H9 (cell line): Measurements from ENCODE around the gene GTPBP4. TPM values are rescaled to one million over a fixed set of nuclear protein-coding genes. Genes with fewer than 3 reads are reported as not detected.

Source experiments
- DNase-seq: peaks from one replicate; pipeline ENCODE4 v3.0.0-alpha.2; 2017
- H2AFZ ChIP-seq: one replicate; pipeline ENCODE4 v1.6.1; 2013; ENCODE audit warnings: mild to moderate bottlenecking, low read length, control low read depth, moderate library complexity
- H2AK5ac ChIP-seq: 2 replicates; pipeline ENCODE4 v1.6.1; 2013; ENCODE audit warnings: low read length, control low read depth, mixed read lengths; ENCODE audit not compliant: insufficient read length
- H2BK120ac ChIP-seq: one replicate; pipeline ENCODE4 v1.6.1; 2013; ENCODE audit warnings: low read depth, mild to moderate bottlenecking, low read length, control low read depth, inconsistent platforms; ENCODE audit not compliant: poor library complexity, severe bottlenecking
- H2BK12ac ChIP-seq: 2 replicates; pipeline ENCODE4 v1.6.1; 2013; ENCODE audit warnings: low read length, control low read depth, mixed read lengths, low read depth; ENCODE audit not compliant: insufficient read length
- H2BK15ac ChIP-seq: 2 replicates; pipeline ENCODE4 v1.6.1; 2013; ENCODE audit warnings: low read depth, low read length, control low read depth
- H2BK20ac ChIP-seq: one replicate; pipeline ENCODE4 v1.6.1; 2013; ENCODE audit warnings: low read depth, mild to moderate bottlenecking, low read length, control low read depth, inconsistent platforms; ENCODE audit not compliant: poor library complexity, severe bottlenecking
- H2BK5ac ChIP-seq: 2 replicates; pipeline ENCODE4 v1.6.1; 2013; ENCODE audit warnings: low read length, control low read depth, mixed read lengths; ENCODE audit not compliant: insufficient read length
- H3K14ac ChIP-seq: 2 replicates; pipeline ENCODE4 v1.6.1; 2013; ENCODE audit warnings: low read length, control low read depth; ENCODE audit not compliant: insufficient read depth
- H3K18ac ChIP-seq: 2 replicates; pipeline ENCODE4 v1.6.1; 2013; ENCODE audit warnings: low read depth, mild to moderate bottlenecking, mixed read lengths, low read length, control low read depth; ENCODE audit not compliant: insufficient read length
- H3K23ac ChIP-seq: 2 replicates; pipeline ENCODE4 v1.6.1; 2013; ENCODE audit warnings: low read length, control low read depth, mixed read lengths, low read depth; ENCODE audit not compliant: insufficient read length
- H3K23me2 ChIP-seq: 2 replicates; pipeline ENCODE4 v1.6.1; 2013; ENCODE audit warnings: low read depth, mild to moderate bottlenecking, mixed read lengths, low read length, control low read depth; ENCODE audit not compliant: insufficient read length, poor library complexity, severe bottlenecking
- H3K27ac ChIP-seq: 2 replicates; pipeline ENCODE4 v1.5.1; 2013; ENCODE audit warnings: low read length, control low read depth, mixed read lengths, low read depth; ENCODE audit not compliant: insufficient read length
- H3K27me3 ChIP-seq: 2 replicates; pipeline ENCODE4 v1.6.1; 2013; ENCODE audit warnings: low read length, control low read depth, inconsistent platforms; ENCODE audit not compliant: insufficient read depth
- H3K4ac ChIP-seq: 2 replicates; pipeline ENCODE4 v1.6.1; 2013; ENCODE audit warnings: low read depth, mild to moderate bottlenecking, control low read depth, inconsistent platforms, low read length, moderate library complexity
- H3K4me1 ChIP-seq: 2 replicates; pipeline ENCODE4 v1.6.1; 2013; ENCODE audit warnings: low read length, control low read depth, inconsistent platforms; ENCODE audit not compliant: insufficient read depth
- H3K4me2 ChIP-seq: 2 replicates; pipeline ENCODE4 v1.6.1; 2013; ENCODE audit warnings: low read length, control low read depth, mixed read lengths; ENCODE audit not compliant: insufficient read length, insufficient read depth
- H3K56ac ChIP-seq: 2 replicates; pipeline ENCODE4 v1.6.1; 2013; ENCODE audit warnings: low read depth, mild to moderate bottlenecking, mixed read lengths, low read length, control low read depth; ENCODE audit not compliant: insufficient read length
- H3K79me1 ChIP-seq: 2 replicates; pipeline ENCODE4 v1.6.1; 2013; ENCODE audit warnings: low read depth, mild to moderate bottlenecking, moderate library complexity, low read length, control low read depth, inconsistent platforms; ENCODE audit not compliant: insufficient read depth, poor library complexity, severe bottlenecking
- H3K79me2 ChIP-seq: 2 replicates; pipeline ENCODE4 v1.6.1; 2013; ENCODE audit warnings: low read length, control low read depth, inconsistent platforms; ENCODE audit not compliant: insufficient read depth
- H3K9ac ChIP-seq: 2 replicates; pipeline ENCODE4 v1.6.1; 2013; ENCODE audit warnings: low read length, control low read depth, mixed read lengths; ENCODE audit not compliant: insufficient read length; ENCODE audit errors: extremely low read depth
- H3K9me3 ChIP-seq: one replicate; pipeline ENCODE4 v1.6.1; 2013; ENCODE audit warnings: low read depth, low read length, inconsistent platforms; ENCODE audit not compliant: control insufficient read depth
- H3T11ph ChIP-seq: one replicate; pipeline ENCODE4 v1.6.1; 2013; ENCODE audit warnings: mild to moderate bottlenecking, low read length, control low read depth, inconsistent platforms
- H4K20me1 ChIP-seq: one replicate; pipeline ENCODE4 v1.6.1; 2013; ENCODE audit not compliant: control insufficient read depth, insufficient read length, insufficient read depth
- H4K5ac ChIP-seq: 2 replicates; pipeline ENCODE4 v1.6.1; 2013; ENCODE audit warnings: low read depth, mild to moderate bottlenecking, mixed read lengths, low read length, control low read depth; ENCODE audit not compliant: insufficient read length
- H4K8ac ChIP-seq: replicated peaks from 2 replicates; pipeline ENCODE4 v1.6.1; 2013; ENCODE audit warnings: low read length, control low read depth, mixed read lengths, low read depth; ENCODE audit not compliant: insufficient read length
- H4K91ac ChIP-seq: 2 replicates; pipeline ENCODE4 v1.6.1; 2013; ENCODE audit warnings: low read depth, mild to moderate bottlenecking, moderate library complexity, mixed read lengths, low read length, control low read depth; ENCODE audit not compliant: insufficient read length
- H3K27ac Mint-ChIP-seq, 3 experiments: 2 replicates in 2 of 3; 3 replicates in 1 of 3; pipeline ENCODE4 v1.8.0; 2020 to 2021; ENCODE audit warnings: mixed read lengths in 3 of 3, mild to moderate bottlenecking in 1 of 3, moderate library complexity in 1 of 3
- H3K27me3 Mint-ChIP-seq: 2 replicates; pipeline ENCODE4 v1.8.0; 2021; ENCODE audit warnings: low read depth, mild to moderate bottlenecking, moderate library complexity, mixed read lengths
- H3K36me3 Mint-ChIP-seq, 3 experiments: 2 replicates in 2 of 3; 3 replicates in 1 of 3; pipeline ENCODE4 v1.8.0; 2020 to 2021; ENCODE audit warnings: low read depth in 3 of 3, mixed read lengths in 3 of 3; ENCODE audit not compliant: insufficient read depth in 1 of 3
- H3K4me1 Mint-ChIP-seq, 2 experiments: 2 replicates each; pipeline ENCODE4 v1.8.0; 2020; ENCODE audit warnings: mixed read lengths in 2 of 2
- H3K4me3 Mint-ChIP-seq, 2 experiments: 2 replicates in 1 of 2; 3 replicates in 1 of 2; pipeline ENCODE4 v1.8.0; 2020 to 2021; ENCODE audit warnings: mild to moderate bottlenecking in 2 of 2, mixed read lengths in 2 of 2, moderate library complexity in 1 of 2
- H3K9me3 Mint-ChIP-seq, 2 experiments: 2 replicates in 1 of 2; 3 replicates in 1 of 2; pipeline ENCODE4 v1.8.0; 2020; ENCODE audit warnings: mild to moderate bottlenecking in 2 of 2, mixed read lengths in 2 of 2, moderate library complexity in 1 of 2
- CTCF ChIP-seq: fragments of 200-600 bp; sonication (generic); conservative IDR thresholded peaks from 3 replicates; pipeline ENCODE4 v1.8.0; 2021; ENCODE audit warnings: antibody characterized with exemption, mild to moderate bottlenecking
- WGBS: extraction: QIAGEN DNeasy Blood & Tissue Kit; methylation state at CpG from one replicate; pipeline ENCODE4 v1.1.7; 2013; ENCODE audit warnings: missing lambda C conversion rate, low lambda C conversion rate, mixed read lengths; ENCODE audit not compliant: insufficient read length; ENCODE audit errors: extremely low coverage; 5-methylcytosine and 5-hydroxymethylcytosine counted together
- total RNA-seq: library from RNA; stranded (reverse); gene quantifications from 2 replicates; pipeline ENCODE4 v1.2.1, GENCODE V29; 2021

The GTPBP4 gene
- total RNA-seq, 1 experiment from 2014 or later, result 134 TPM

GRCh38 chr10:1056326-1057105 lies 68.3 kb downstream of the GTPBP4 start, which contains the start of gene WDR37:
Gene WDR37, plus strand, starts transcription at chr10:1056385. Its CDS starts 15,771 bp downstream, at chr10:1072156.
- no peak within 1 kb of the TSS for H2BK12ac ChIP-seq
- peak; percentile 90 for DNase-seq
- H4K20me1 ChIP-seq, result no peaks in the 10 kb centered on the region
- Mint-ChIP-seq H3K36me3 (peaks cover 9 to 34% (median 30%) of the 10 kb centered on the region in 3 experiments), H3K27ac (peak within 1 kb of the TSS; percentile 93 to 98 (median 96)), H3K27me3 (no peaks in the 10 kb centered on the region), H3K4me3 (peak within 1 kb of the TSS; percentile 97 to 99), H3K4me1 (peaks cover 25% of the 10 kb centered on the region in 2 experiments), H3K9me3 (no peaks in the 10 kb centered on the region; a peak in 1 of 5 replicates)
- H3K27ac ChIP-seq, result peak within 1 kb of the TSS; percentile 29
- no peaks in the 10 kb centered on the region for H3K4me1 ChIP-seq
- H4K5ac ChIP-seq, result no peak within 1 kb of the TSS
- H3K79me1 ChIP-seq, result peaks cover 8% of the 10 kb centered on the region
- no peak within 1 kb of the TSS for H2BK5ac ChIP-seq
- peaks cover 22% of the 10 kb centered on the region; the same call in 1 of the 2 replicates for H3K79me2 ChIP-seq
- H3K9me3 ChIP-seq, result no peaks in the 10 kb centered on the region
- no peak within 1 kb of the TSS for H3K4ac ChIP-seq
- H2BK20ac ChIP-seq, result no peak within 1 kb of the TSS
- no peak within 1 kb of the TSS for H2BK120ac ChIP-seq
- H3K27me3 ChIP-seq, result no peaks in the 10 kb centered on the region
- peak within 1 kb of the TSS; percentile 10 for H3K18ac ChIP-seq
- no peak within 1 kb of the TSS for H2AK5ac ChIP-seq
- no peak within 1 kb of the TSS; the same call in 1 of the 2 replicates for H2BK15ac ChIP-seq
- H3K9ac ChIP-seq, result peak within 1 kb of the TSS; percentile 81
- no peak within 1 kb of the TSS for H4K8ac ChIP-seq
- H2AFZ ChIP-seq, result no peak within 1 kb of the TSS
- no peak within 1 kb of the TSS for H3K23ac ChIP-seq
- H3K56ac ChIP-seq, result no peak within 1 kb of the TSS
- no peaks in the 10 kb centered on the region for H3K23me2 ChIP-seq
- no peak for TF ChIP-seq CTCF
- WGBS, result no CpG with 5 or more reads among the region's 87 CpGs
- H4K91ac ChIP-seq, result no peak within 1 kb of the TSS
- H3T11ph ChIP-seq, result no peak within 1 kb of the TSS
- H3K14ac ChIP-seq, result peak within 1 kb of the TSS; percentile 75
- H3K4me2 ChIP-seq, result peak within 1 kb of the TSS; percentile 84
